Measurements from ENCODE around the gene CAPN8.

CAPN8 gene

GRCh38 chr1:223620297-223620897 lies 45.1 kb downstream of the CAPN8 start:
- TF ChIP-seq CTCF (IDR thresholded peaks at IDR 0.05; ENCODE audit: insufficient read depth, low read length, missing control alignments): no peak
- ChIA-PET POLR2A (no interaction called here), CTCF (interaction anchor here (4.3 to 5.4 kb wide), 2 partner anchors 8 to 487 kb away, joined by 21 to 28 read pairs; no protein-coding TSS in a partner anchor)

GRCh38 chr1:223618680-223619079 lies 46.8 kb downstream of the CAPN8 start:
- CTCF ChIA-PET: interaction anchor here (1.1 to 5.4 kb wide), 3 partner anchors 10 to 496 kb away, joined by 3 to 28 read pairs (median 21); no protein-coding TSS in a partner anchor

More at GRCh38 chr1:223620297-223620897, 45.1 kb downstream of the CAPN8 start:
- no peak overlapping the region for H3K4me3 ChIP-seq (ENCODE audit: low read depth, low read length)
- DNase-seq (ENCODE audit: low read depth, low spot score): no peak

GRCh38 chr1:223617323-223618070 lies 48.0 kb downstream of the CAPN8 start:
- DNase-seq (ENCODE audit: low read depth, low spot score): no peak
- ChIA-PET CTCF (interaction anchor here (1.4 to 5.4 kb wide), 3 partner anchors 11 to 484 kb away, joined by 3 to 28 read pairs (median 21); no protein-coding TSS in a partner anchor), POLR2A (no interaction called here)
- no peak for TF ChIP-seq CTCF (IDR thresholded peaks at IDR 0.05; ENCODE audit: insufficient read depth, low read length, missing control alignments)
- H3K4me3 ChIP-seq (ENCODE audit: low read depth, low read length): no peak overlapping the region

More at GRCh38 chr1:223618680-223619079, 46.8 kb downstream of the CAPN8 start:
- TF ChIP-seq CTCF (IDR thresholded peaks at IDR 0.05; ENCODE audit: insufficient read depth, low read length, missing control alignments): no peak
- H3K4me3 ChIP-seq (ENCODE audit: low read depth, low read length): no peak overlapping the region
- DNase-seq (ENCODE audit: low read depth, low spot score): no peak
- POLR2A ChIA-PET: no interaction called here

GRCh38 chr1:223616586-223616985 lies 48.9 kb downstream of the CAPN8 start:
- no peak for TF ChIP-seq CTCF (IDR thresholded peaks at IDR 0.05; ENCODE audit: insufficient read depth, low read length, missing control alignments)
- no peak for DNase-seq (ENCODE audit: low read depth, low spot score)
- ChIA-PET POLR2A (no interaction called here), CTCF (interaction anchor here (1.4 to 5.4 kb wide), 3 partner anchors 12 to 483 kb away, joined by 3 to 28 read pairs (median 21); no protein-coding TSS in a partner anchor)
- no peak overlapping the region for H3K4me3 ChIP-seq (ENCODE audit: low read depth, low read length)

- TF ChIP-seq CTCF (IDR thresholded peaks at IDR 0.05; ENCODE audit: insufficient read depth, low read length, missing control alignments): no peak
- CTCF ChIA-PET: interaction anchor here (1.7 to 3.5 kb wide), 3 partner anchors 16 to 487 kb away, joined by 4 to 13 read pairs (median 10); no protein-coding TSS in a partner anchor
- H3K4me3 ChIP-seq (ENCODE audit: low read depth, low read length): no peak overlapping the region
- POLR2A ChIA-PET: no interaction called here
- no peak for DNase-seq (ENCODE audit: low read depth, low spot score)
These were observed 53.6 kb downstream of the CAPN8 start for GRCh38 chr1:223611936-223612335.

- no peak for DNase-seq (ENCODE audit: low read depth, low spot score)
- TF ChIP-seq CTCF (IDR thresholded peaks at IDR 0.05; ENCODE audit: insufficient read depth, low read length, missing control alignments): no peak
- ChIA-PET CTCF (interaction anchor here (1.2 to 1.3 kb wide), 2 partner anchors 18 to 53 kb away, joined by 4 to 7 read pairs; no protein-coding TSS in a partner anchor), POLR2A (no interaction called here)
- no peak overlapping the region for H3K4me3 ChIP-seq (ENCODE audit: low read depth, low read length)
These were observed 55.5 kb downstream of the CAPN8 start for GRCh38 chr1:223609977-223610376.
